Gastrocnemius medialis (tissue), 4 donors: ENCODE results near the gene MSMO1. TPM values are rescaled to one million over a fixed set of nuclear protein-coding genes. Genes with fewer than 3 reads are reported as not detected.

Experiments used
- ATAC-seq, 2 donors: fragments of 150-250 bp; one replicate each; pipeline ENCODE4 v1.9.1; 2016
- DNase-seq, 2 donors: peaks; one replicate each; pipeline ENCODE4 v3.0.0-alpha.2; 2019
- H3K27ac ChIP-seq, 4 donors: fragments of 200-600 bp; sonication (generic); 1 replicate in 1 of 4; 2 replicates in 3 of 4; pipeline ENCODE4 v1.5.1; 2016 to 2018; ENCODE audit warnings: mild to moderate bottlenecking in 2 of 4, moderate library complexity in 1 of 4
- H3K27me3 ChIP-seq, 3 donors: fragments of 200-600 bp; sonication (generic) in 2 of 3; 1 replicate in 1 of 3; 2 replicates in 2 of 3; pipeline versions ENCODE4 v1.5.1 to v1.6.0; 2016 to 2019; ENCODE audit warnings: mild to moderate bottlenecking in 1 of 3, moderate library complexity in 1 of 3
- H3K36me3 ChIP-seq, 2 donors: fragments of 200-600 bp; sonication (generic) in 1 of 2; one replicate each; pipeline ENCODE4 v1.5.1; 2017 to 2018
- H3K4me1 ChIP-seq, 2 donors: fragments of 200-600 bp; sonication (generic) in 1 of 2; one replicate each; pipeline ENCODE4 v1.5.1; 2016 to 2017; ENCODE audit warnings: mild to moderate bottlenecking in 2 of 2
- H3K4me3 ChIP-seq, 4 donors: fragments of 200-600 bp; sonication (generic) in 3 of 4; 1 replicate in 1 of 4; 2 replicates in 3 of 4; pipeline ENCODE4 v1.5.1; 2016 to 2019; ENCODE audit warnings: mild to moderate bottlenecking in 2 of 4
- H3K9me3 ChIP-seq, 3 donors: fragments of 200-600 bp; sonication (generic) in 2 of 3; 1 replicate in 1 of 3; 2 replicates in 2 of 3; pipeline ENCODE4 v1.5.1; 2016 to 2019
- CTCF ChIP-seq, 5 experiments: fragments of 450-650 bp in 3 of 5; fragments of 200-600 bp in 2 of 5; sonication (generic) in 2 of 5; IDR thresholded peaks in 4 of 5; conservative IDR thresholded peaks in 1 of 5; 1 replicate in 4 of 5; 2 replicates in 1 of 5; pipeline ENCODE4 v1.5.1; 2016 to 2019; ENCODE audit warnings: antibody characterized with exemption in 5 of 5, mild to moderate bottlenecking in 3 of 5, moderate library complexity in 3 of 5
- POLR2A ChIP-seq, 2 donors: fragments of 450-650 bp; IDR thresholded peaks; one replicate each; pipeline ENCODE4 v1.6.1; 2017; ENCODE audit warnings: antibody characterized with exemption in 2 of 2, mild to moderate bottlenecking in 2 of 2, moderate library complexity in 2 of 2
- in situ Hi-C, 4 donors: fragments of 200-750 bp; cut with MboI; loops; one replicate each; pipeline versions ENCODE4 v1.15.0 to v1.8.0; 2017; ENCODE audit warnings: low sequenced_read_pairs in 4 of 4
- intact Hi-C: fragments of 100-400 bp; cut with DNase I; formaldehyde crosslinking; loops from one replicate; pipeline ENCODE4 v1.15.1; 2023; ENCODE audit warnings: low total_unique reads
- total RNA-seq, 4 donors: library from RNA; depleted of rRNA; stranded (reverse); fragments of >200 nt; gene quantifications; one replicate each; pipeline versions ENCODE4 v1.1.0 to v1.2.3, GENCODE V29; 2016

MSMO1 gene
- total RNA-seq, 4 donors from 2014 or later = 3.9 to 7.7 (median 4.1) TPM

GRCh38 chr4:165368567-165368966, 41.1 kb downstream of the MSMO1 start:
- H3K4me1 ChIP-seq = no peaks in the 10 kb centered on the region
- DNase-seq (no peak), ATAC-seq (no peak)
- H3K9me3 ChIP-seq = no peaks in the 10 kb centered on the region
- intact Hi-C loops (no loop called here), in situ Hi-C loops (loop anchor here in 1 of 4 donors (25.0 kb wide), 1 partner anchor 231 kb away; no protein-coding TSS in a partner anchor)
- H3K36me3 ChIP-seq = no peaks in the 10 kb centered on the region
- no peak overlapping the region for H3K4me3 ChIP-seq
- no peaks in the 10 kb centered on the region for H3K27me3 ChIP-seq
- no peak overlapping the region for H3K27ac ChIP-seq
- TF ChIP-seq CTCF (IDR thresholded peaks at IDR 0.05 in 4 of 5, conservative IDR thresholded peaks at IDR 0.05 in 1 of 5) = no peak
- no peak for TF ChIP-seq POLR2A (IDR thresholded peaks at IDR 0.05)

GRCh38 chr4:165369522-165369921, 42.1 kb downstream of the MSMO1 start:
- ATAC-seq (no peak), DNase-seq (no peak)
- H3K27me3 ChIP-seq = no peaks in the 10 kb centered on the region
- no peaks in the 10 kb centered on the region for H3K36me3 ChIP-seq
- H3K9me3 ChIP-seq = peaks cover 0 to 4% (median 0%) of the 10 kb centered on the region in 3 donors
- H3K4me1 ChIP-seq = no peaks in the 10 kb centered on the region
- no peak for TF ChIP-seq POLR2A (IDR thresholded peaks at IDR 0.05)
- TF ChIP-seq CTCF (IDR thresholded peaks at IDR 0.05 in 4 of 5, conservative IDR thresholded peaks at IDR 0.05 in 1 of 5) = no peak
- in situ Hi-C loops = loop anchor here in 1 of 4 donors (25.0 kb wide), 1 partner anchor 232 kb away; no protein-coding TSS in a partner anchor
- H3K27ac ChIP-seq = no peak overlapping the region
- intact Hi-C loops = no loop called here
- H3K4me3 ChIP-seq = no peak overlapping the region

- Histone ChIP-seq H3K4me3 (no peak overlapping the region), H3K36me3 (no peaks in the 10 kb centered on the region), H3K9me3 (peaks cover 0 to 5% (median 0%) of the 10 kb centered on the region in 3 donors), H3K27ac (no peak overlapping the region), H3K4me1 (no peaks in the 10 kb centered on the region), H3K27me3 (no peaks in the 10 kb centered on the region)
- DNase-seq (no peak), ATAC-seq (no peak)
- TF ChIP-seq CTCF (IDR thresholded peaks at IDR 0.05 in 4 of 5, conservative IDR thresholded peaks at IDR 0.05 in 1 of 5) (no peak), POLR2A (IDR thresholded peaks at IDR 0.05) (no peak)
- intact Hi-C loops = no loop called here
- in situ Hi-C loops = loop anchor here in 1 of 4 donors (25.0 kb wide), 1 partner anchor 233 kb away; no protein-coding TSS in a partner anchor
Measured at GRCh38 chr4:165370530-165370929, 43.1 kb downstream of the MSMO1 start.

- no peak for TF ChIP-seq POLR2A (IDR thresholded peaks at IDR 0.05)
- TF ChIP-seq CTCF (IDR thresholded peaks at IDR 0.05 in 4 of 5, conservative IDR thresholded peaks at IDR 0.05 in 1 of 5) = no peak
- Histone ChIP-seq H3K27ac (no peak overlapping the region), H3K4me1 (peaks cover 0 to 5% of the 10 kb centered on the region in 2 donors), H3K9me3 (peaks cover 0 to 5% (median 0%) of the 10 kb centered on the region in 3 donors), H3K27me3 (peaks cover 0 to 12% (median 0%) of the 10 kb centered on the region in 3 donors), H3K4me3 (no peak overlapping the region), H3K36me3 (no peaks in the 10 kb centered on the region)
- intact Hi-C loops (no loop called here), in situ Hi-C loops (no loop called here)
- ATAC-seq = no peak
- DNase-seq = no peak
Measured at GRCh38 chr4:165375465-165375864, 48.0 kb downstream of the MSMO1 start.

- no peaks in the 10 kb centered on the region for H3K36me3 ChIP-seq
- TF ChIP-seq POLR2A (IDR thresholded peaks at IDR 0.05) = no peak
- peaks cover 0 to 5% (median 0%) of the 10 kb centered on the region in 3 donors for H3K9me3 ChIP-seq
- peak overlapping the region; percentile 39 to 61 (median 56) for H3K4me3 ChIP-seq
- peak overlapping the region; percentile 52 to 64 (median 57) for H3K27ac ChIP-seq
- peaks cover 0 to 5% of the 10 kb centered on the region in 2 donors for H3K4me1 ChIP-seq
- peaks cover 0 to 12% (median 0%) of the 10 kb centered on the region in 3 donors for H3K27me3 ChIP-seq
- DNase-seq (no peak), ATAC-seq (peak in 1 of 2 donors; percentile 5)
- intact Hi-C loops (no loop called here), in situ Hi-C loops (no loop called here)
Measured at GRCh38 chr4:165378398-165378744, 50.9 kb downstream of the MSMO1 start.
